Omental fat pad (tissue), 4 donors: Measurements from ENCODE around the gene COL9A1. TPM values are rescaled to one million over a fixed set of nuclear protein-coding genes. Genes with fewer than 3 reads are reported as not detected.

ENCODE experiments used
- ATAC-seq: fragments of 150-250 bp; one replicate; pipeline ENCODE4 v1.9.1; 2016; ENCODE audit warnings: mild to moderate bottlenecking, moderate library complexity; ENCODE audit not compliant: low FRiP score
- DNase-seq: peaks from one replicate; pipeline ENCODE4 v3.0.0-alpha.2; 2019; ENCODE audit warnings: low spot score
- total RNA-seq, 4 donors: library from RNA; depleted of rRNA; stranded (reverse); fragments of >200 nt; gene quantifications; one replicate each; pipeline ENCODE4 v1.1.0, GENCODE V29; 2016
- TF ChIP-seq, protein P1 (sequence below), 3 donors: fragments of 450-650 bp; IDR thresholded peaks; one replicate each; pipeline ENCODE4 v1.5.1; 2016 to 2017; ENCODE audit warnings: antibody characterized with exemption in 3 of 3, mild to moderate bottlenecking in 3 of 3, moderate library complexity in 2 of 3

COL9A1 gene
- total RNA-seq, 4 donors from 2014 or later, result not detected

DNA sequence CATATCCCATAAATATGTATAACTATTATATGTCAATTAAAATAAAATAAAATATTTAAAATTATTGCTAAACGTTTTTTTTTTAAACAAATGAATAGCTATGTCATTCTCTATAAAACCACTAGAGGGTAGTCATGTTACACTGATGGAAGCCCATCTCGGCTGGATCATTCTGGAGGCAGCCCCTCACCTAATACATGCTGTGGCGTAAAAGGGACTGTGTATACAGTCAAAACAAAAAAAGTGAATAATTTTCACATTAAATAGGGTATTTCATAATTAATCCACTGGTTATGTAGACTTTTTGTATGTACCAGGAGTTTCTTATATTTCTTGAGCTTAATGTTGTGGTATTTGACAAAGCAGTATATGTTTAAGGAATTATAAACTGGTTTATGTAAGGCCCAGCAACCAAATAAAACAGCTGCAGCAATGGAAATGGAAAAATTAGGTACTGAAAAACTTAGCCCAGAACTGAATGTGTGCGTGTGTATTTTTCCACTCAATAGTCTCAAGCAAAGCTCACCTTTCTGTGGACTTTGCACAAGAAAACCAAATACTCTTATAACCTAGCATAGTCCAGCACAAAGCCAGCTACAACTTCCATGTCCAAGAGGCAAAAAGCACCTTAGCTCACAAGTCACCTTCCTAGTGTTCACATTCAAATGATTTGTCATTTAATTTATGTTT, 81.7 kb downstream of the COL9A1 start:
- TF ChIP-seq, protein P1, sequence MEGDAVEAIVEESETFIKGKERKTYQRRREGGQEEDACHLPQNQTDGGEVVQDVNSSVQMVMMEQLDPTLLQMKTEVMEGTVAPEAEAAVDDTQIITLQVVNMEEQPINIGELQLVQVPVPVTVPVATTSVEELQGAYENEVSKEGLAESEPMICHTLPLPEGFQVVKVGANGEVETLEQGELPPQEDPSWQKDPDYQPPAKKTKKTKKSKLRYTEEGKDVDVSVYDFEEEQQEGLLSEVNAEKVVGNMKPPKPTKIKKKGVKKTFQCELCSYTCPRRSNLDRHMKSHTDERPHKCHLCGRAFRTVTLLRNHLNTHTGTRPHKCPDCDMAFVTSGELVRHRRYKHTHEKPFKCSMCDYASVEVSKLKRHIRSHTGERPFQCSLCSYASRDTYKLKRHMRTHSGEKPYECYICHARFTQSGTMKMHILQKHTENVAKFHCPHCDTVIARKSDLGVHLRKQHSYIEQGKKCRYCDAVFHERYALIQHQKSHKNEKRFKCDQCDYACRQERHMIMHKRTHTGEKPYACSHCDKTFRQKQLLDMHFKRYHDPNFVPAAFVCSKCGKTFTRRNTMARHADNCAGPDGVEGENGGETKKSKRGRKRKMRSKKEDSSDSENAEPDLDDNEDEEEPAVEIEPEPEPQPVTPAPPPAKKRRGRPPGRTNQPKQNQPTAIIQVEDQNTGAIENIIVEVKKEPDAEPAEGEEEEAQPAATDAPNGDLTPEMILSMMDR (IDR thresholded peaks at IDR 0.05), result no peak
- ATAC-seq (no peak), DNase-seq (no peak)

DNA sequence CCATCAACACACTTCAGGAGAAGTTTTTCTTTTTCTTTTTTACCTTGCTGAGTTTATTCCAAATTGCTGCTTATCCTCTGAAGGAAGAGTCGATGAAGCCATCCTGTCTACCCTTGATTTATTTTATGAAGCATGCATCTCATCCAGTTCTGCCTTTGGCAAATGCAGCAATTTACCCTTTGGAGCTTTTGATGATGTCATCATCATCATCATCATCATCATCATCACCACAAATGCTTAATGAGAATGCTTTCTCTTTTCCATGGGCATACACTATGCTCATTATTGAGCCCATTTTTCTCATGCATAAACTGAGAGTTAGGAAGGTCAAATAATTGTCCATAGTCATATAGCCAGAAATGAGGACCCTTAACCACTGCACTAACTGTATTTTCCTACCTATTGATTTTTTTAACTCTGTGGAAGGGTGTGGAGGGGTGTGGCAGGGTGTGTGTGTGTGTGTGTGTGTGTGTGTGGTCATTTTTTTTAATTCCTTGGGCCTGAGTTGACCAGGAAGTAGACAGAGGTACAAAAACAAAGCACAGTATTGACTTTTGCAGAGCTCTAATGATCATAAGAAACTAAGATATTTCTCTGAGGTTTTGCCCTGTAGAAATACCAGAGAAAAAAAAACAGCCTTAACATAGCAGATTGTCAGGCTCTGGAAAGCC, 82.8 kb downstream of the COL9A1 start:
- ATAC-seq, result no peak
- TF ChIP-seq, protein P1 (IDR thresholded peaks at IDR 0.05), result no peak
- no peak for DNase-seq

DNA sequence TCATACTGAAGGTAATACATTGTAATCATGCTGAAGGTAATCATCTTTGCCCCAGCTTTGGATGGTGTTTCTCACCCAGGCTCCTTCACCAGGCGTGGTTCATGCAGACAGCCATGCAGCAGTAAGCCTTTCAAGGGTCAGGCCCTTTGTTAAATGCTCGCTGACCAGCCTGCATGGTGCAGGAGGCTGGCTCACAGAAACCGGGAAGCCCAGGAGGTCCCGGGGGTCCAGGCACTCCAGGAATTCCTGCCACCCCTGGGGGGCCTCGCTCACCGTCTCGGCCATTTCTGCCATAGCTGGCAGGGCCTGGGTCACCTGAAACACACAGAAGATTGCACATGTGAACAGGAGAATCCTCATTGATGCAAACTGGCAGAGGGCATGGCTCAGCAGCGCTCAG, 86.1 kb downstream of the COL9A1 start:
- ATAC-seq (no peak), DNase-seq (no peak)
- TF ChIP-seq, protein P1 (IDR thresholded peaks at IDR 0.05), result no peak

DNA sequence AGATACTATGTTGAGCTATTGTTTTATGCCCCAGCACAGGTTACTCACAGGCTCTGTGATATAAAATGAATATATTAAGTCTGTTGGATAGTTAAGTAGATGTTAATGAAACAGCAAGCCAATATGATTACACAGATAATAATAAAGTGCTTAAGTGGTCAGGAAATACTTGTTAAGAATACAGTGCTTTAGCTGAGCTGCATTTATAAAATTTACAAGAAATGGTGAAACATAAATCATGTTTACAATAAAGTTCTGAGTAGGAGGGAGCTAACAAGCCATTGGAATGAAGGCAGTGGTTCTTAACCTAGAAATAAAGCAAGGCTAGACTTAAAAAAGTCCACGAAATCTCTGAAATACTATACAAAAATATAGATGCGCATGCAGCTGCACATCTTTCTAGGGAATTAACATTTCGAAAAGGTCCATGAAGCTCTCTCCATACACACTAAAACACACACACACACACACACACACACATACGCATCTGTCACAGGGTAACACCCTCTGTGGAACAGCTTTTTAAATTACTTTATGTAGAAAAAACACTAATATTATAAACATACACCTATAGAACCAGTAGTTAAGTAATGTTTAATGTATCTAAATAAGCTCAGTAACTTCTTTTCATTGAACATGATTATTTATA, 87.3 kb downstream of the COL9A1 start:
- DNase-seq (no peak), ATAC-seq (no peak)
- TF ChIP-seq, protein P1 (IDR thresholded peaks at IDR 0.05), result no peak

DNA sequence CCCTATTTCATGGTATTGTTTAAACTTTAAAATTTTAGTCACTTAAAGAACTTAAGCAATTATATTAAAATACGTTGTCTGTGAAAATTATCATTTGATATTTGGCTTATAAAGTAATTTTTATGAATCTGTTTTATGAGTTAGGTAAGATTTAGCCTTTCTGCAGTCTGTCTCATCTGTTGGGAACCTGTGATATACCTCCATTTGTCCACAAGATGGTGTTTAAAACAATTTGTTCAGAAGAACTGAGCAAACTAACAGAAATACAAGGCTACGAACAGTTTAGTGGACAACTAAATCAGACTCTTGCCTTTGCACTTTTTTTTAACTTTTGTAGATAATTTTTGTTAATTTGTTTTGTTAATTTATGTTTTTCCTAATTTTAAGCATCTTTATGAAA, 92.4 kb downstream of the COL9A1 start:
- no peak for ATAC-seq
- TF ChIP-seq, protein P1 (IDR thresholded peaks at IDR 0.05), result no peak
- DNase-seq, result no peak

DNA sequence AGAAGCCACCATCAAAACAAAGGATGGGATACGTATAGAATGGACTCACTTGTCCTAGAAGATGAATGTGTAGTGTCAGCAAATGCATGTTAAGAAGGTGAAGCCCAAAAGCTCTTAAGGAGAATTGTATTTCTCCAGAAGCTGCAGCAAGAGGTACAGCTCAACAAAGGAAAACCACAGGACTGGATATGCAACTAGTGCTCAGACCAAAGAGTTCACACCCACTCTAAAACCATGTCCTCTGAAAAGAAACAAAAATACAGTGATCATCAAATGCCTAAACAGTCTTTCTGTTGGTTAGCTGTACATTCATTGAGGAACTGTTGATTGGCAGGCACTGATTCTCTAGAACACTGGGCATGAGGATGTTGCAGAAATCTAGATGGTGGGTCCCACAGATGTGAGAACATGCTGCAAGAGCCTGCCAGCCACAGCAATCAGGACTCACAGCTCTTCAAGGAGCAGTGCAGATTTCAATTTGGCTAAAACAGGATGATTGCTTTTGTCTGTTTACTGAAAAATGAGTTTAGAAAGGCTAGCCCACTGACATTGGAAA, 94.6 kb downstream of the COL9A1 start:
- TF ChIP-seq, protein P1 (IDR thresholded peaks at IDR 0.05), result no peak
- no peak for DNase-seq
- no peak for ATAC-seq
